Measurements from ENCODE around the gene NFIX. TPM values are rescaled to one million over a fixed set of nuclear protein-coding genes. Genes with fewer than 3 reads are reported as not detected.

The NFIX gene
- total RNA-seq, 4 donors from 2014 or later: 27.4 to 381 (median 78.4) TPM

GRCh38 chr19:13095393-13095784 is 100.1 kb downstream of the NFIX start:
- TF ChIP-seq CTCF (IDR thresholded peaks at IDR 0.05) (no peak), POLR2A (IDR thresholded peaks at IDR 0.05) (no peak)
- Histone ChIP-seq H3K9me3 (no peaks in the 10 kb centered on the region), H3K36me3 (no peaks in the 10 kb centered on the region), H3K27ac (peak overlapping the region; percentile 87 to 93), H3K4me1 (peaks cover 19 to 53% of the 10 kb centered on the region in 2 donors), H3K4me3 (no peak overlapping the region), H3K27me3 (no peaks in the 10 kb centered on the region)
- intact Hi-C loops (cut with DNase I; ENCODE audit: low total_unique reads): no loop called here
- no peak for DNase-seq

GRCh38 chr19:13095934-13096927 is 101.0 kb downstream of the NFIX start:
- Histone ChIP-seq H3K36me3 (no peaks in the 10 kb centered on the region), H3K27ac (peak overlapping the region; percentile 87 to 93), H3K27me3 (no peaks in the 10 kb centered on the region), H3K9me3 (no peaks in the 10 kb centered on the region), H3K4me1 (peaks cover 15 to 47% of the 10 kb centered on the region in 2 donors), H3K4me3 (no peak overlapping the region)
- peak; percentile 51 to 59 for DNase-seq
- TF ChIP-seq CTCF (IDR thresholded peaks at IDR 0.05): peak in 1 of 4 experiments; percentile 40
- no peak for TF ChIP-seq POLR2A (IDR thresholded peaks at IDR 0.05)
- intact Hi-C loops (cut with DNase I; ENCODE audit: low total_unique reads): no loop called here

- H3K27ac ChIP-seq: peak overlapping the region; percentile 87 to 93
- no peaks in the 10 kb centered on the region for H3K9me3 ChIP-seq
- no peaks in the 10 kb centered on the region for H3K36me3 ChIP-seq
- peak overlapping the region in 1 of 2 donors; percentile 40 for H3K4me3 ChIP-seq
- peak in 1 of 2 donors; percentile 40 for DNase-seq
- no peaks in the 10 kb centered on the region for H3K27me3 ChIP-seq
- peaks cover 11 to 44% of the 10 kb centered on the region in 2 donors for H3K4me1 ChIP-seq
- no peak for TF ChIP-seq POLR2A (IDR thresholded peaks at IDR 0.05)
- TF ChIP-seq CTCF (IDR thresholded peaks at IDR 0.05): no peak
- intact Hi-C loops (cut with DNase I; ENCODE audit: low total_unique reads): no loop called here
These were observed 101.8 kb downstream of the NFIX start for GRCh38 chr19:13097033-13097462.

- DNase-seq: peak; percentile 61 to 74
- Histone ChIP-seq H3K36me3 (no peaks in the 10 kb centered on the region), H3K4me1 (peaks cover 5 to 42% of the 10 kb centered on the region in 2 donors), H3K9me3 (no peaks in the 10 kb centered on the region), H3K27me3 (no peaks in the 10 kb centered on the region), H3K27ac (peak overlapping the region; percentile 87 to 93), H3K4me3 (peak overlapping the region; percentile 36 to 40)
- intact Hi-C loops (cut with DNase I; ENCODE audit: low total_unique reads): no loop called here
- no peak for TF ChIP-seq CTCF (IDR thresholded peaks at IDR 0.05)
These were observed 102.4 kb downstream of the NFIX start for GRCh38 chr19:13097463-13098258.
